ENCODE results near the gene KCNG2. TPM values are rescaled to one million over a fixed set of nuclear protein-coding genes. Genes with fewer than 3 reads are reported as not detected.

The KCNG2 gene
- total RNA-seq, 1 experiment from 2014 or later = not detected

DNA sequence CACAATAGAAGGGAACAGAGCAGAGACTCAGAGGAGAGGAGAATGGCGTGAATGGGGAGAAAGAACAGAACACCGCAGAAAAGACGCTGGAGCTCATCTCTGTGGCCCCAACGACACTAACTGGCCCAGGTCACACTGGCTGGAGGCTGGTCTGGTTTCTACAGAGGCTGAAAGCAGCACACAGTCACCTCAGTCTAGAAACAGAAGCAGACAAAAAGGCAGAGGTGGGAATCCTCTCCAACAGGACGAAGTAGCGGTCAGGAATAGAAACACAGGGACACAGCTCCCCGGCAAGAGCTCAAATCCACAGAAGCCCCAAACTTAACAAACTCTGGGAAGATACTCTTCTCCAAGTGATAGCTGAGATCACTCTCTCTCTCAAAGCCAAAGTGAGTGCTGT is 144.5 kb downstream of the KCNG2 start:
- no peak overlapping the region for H3K4me3 ChIP-seq (ENCODE audit: low read depth, low read length)
- Mint-ChIP-seq H3K27ac (ENCODE audit: unreplicated experiment) (no peak overlapping the region), H3K36me3 (ENCODE audit: insufficient read depth, unreplicated experiment) (peaks cover 5% of the 10 kb centered on the region), H3K27me3 (ENCODE audit: insufficient read depth, unreplicated experiment) (no peaks in the 10 kb centered on the region), H3K4me1 (ENCODE audit: low read depth, unreplicated experiment) (no peaks in the 10 kb centered on the region), H3K4me3 (ENCODE audit: unreplicated experiment) (no peak overlapping the region), H3K9me3 (ENCODE audit: unreplicated experiment) (no peaks in the 10 kb centered on the region)
- DNase-seq = no peak
- BruUV-seq (replicated peaks) = no TSS peak
- TF ChIP-seq, protein P1, sequence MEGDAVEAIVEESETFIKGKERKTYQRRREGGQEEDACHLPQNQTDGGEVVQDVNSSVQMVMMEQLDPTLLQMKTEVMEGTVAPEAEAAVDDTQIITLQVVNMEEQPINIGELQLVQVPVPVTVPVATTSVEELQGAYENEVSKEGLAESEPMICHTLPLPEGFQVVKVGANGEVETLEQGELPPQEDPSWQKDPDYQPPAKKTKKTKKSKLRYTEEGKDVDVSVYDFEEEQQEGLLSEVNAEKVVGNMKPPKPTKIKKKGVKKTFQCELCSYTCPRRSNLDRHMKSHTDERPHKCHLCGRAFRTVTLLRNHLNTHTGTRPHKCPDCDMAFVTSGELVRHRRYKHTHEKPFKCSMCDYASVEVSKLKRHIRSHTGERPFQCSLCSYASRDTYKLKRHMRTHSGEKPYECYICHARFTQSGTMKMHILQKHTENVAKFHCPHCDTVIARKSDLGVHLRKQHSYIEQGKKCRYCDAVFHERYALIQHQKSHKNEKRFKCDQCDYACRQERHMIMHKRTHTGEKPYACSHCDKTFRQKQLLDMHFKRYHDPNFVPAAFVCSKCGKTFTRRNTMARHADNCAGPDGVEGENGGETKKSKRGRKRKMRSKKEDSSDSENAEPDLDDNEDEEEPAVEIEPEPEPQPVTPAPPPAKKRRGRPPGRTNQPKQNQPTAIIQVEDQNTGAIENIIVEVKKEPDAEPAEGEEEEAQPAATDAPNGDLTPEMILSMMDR (IDR thresholded peaks at IDR 0.05; ENCODE audit: insufficient read depth in 1 of 2, low read depth in 1 of 2, low read length in 1 of 2, severe bottlenecking in 1 of 2, unreplicated experiment in 1 of 2) = no peak
- CTCF ChIA-PET = no interaction called here
- H3K9me3 ChIP-seq = no peaks in the 10 kb centered on the region
- H3K4me1 ChIP-seq = peaks cover 5% of the 10 kb centered on the region; the same call in 1 of the 2 replicates
- intact Hi-C loops (cut with micrococcal nuclease; ENCODE audit: unreplicated experiment) = no loop called here
- POLR2A ChIA-PET = no interaction called here
- H3K36me3 ChIP-seq (ENCODE audit: control insufficient read depth, insufficient read depth, low read length) = no peaks in the 10 kb centered on the region
- H3K27me3 ChIP-seq (replicated peaks; ENCODE audit: control insufficient read depth, insufficient read depth, low read length) = no peaks in the 10 kb centered on the region

DNA sequence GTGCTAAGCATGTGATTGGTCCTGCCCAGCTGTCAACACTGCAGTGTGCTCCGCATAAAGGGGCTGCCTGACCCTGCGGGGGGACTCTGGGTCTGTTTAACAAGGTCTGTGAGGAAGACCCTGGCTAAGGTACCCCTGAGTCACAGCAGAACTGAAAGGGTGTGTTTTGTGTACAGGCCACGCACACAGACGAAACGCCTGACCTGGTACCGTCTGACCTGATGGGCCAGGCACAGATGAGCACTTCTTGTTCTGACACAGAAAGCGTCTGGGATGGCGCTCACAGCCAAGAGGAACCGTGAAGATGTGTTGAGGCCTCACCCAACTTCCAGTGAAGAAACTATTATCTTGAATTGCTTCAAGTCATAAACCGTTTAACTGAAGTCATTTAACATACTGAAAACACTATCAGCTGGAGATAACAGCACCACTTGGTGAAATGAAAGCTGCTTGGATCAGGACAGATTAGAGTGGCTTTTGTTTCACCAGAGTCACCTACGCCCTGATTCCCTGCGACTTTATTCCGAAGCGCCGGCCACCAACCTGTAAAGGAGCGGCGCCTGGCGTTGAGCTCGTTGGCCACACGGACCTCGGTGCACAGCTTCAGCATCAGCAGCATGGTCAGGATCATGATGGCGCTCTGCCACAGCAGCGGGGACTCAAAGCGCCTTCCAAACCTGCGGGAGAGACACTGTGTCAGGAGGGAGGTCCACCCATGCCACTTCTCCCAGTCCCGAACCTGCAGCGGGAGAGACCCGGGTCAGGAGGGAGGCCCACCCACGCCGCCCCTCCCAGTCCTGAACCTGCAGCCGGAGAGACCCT is 145.3 kb downstream of the KCNG2 start:
- TF ChIP-seq, protein P1 (IDR thresholded peaks at IDR 0.05; ENCODE audit: insufficient read depth in 1 of 2, low read depth in 1 of 2, low read length in 1 of 2, severe bottlenecking in 1 of 2, unreplicated experiment in 1 of 2) = no peak
- Mint-ChIP-seq H3K27me3 (ENCODE audit: insufficient read depth, unreplicated experiment) (no peaks in the 10 kb centered on the region), H3K4me3 (ENCODE audit: unreplicated experiment) (no peak overlapping the region), H3K9me3 (ENCODE audit: unreplicated experiment) (no peaks in the 10 kb centered on the region), H3K4me1 (ENCODE audit: low read depth, unreplicated experiment) (no peaks in the 10 kb centered on the region), H3K27ac (ENCODE audit: unreplicated experiment) (no peak overlapping the region), H3K36me3 (ENCODE audit: insufficient read depth, unreplicated experiment) (peaks cover 5% of the 10 kb centered on the region)
- BruUV-seq (replicated peaks) = no TSS peak
- CTCF ChIA-PET = interaction anchor here (0.8 kb wide), 1 partner anchor 9 kb away, joined by 3 read pairs; no protein-coding TSS in a partner anchor
- H3K27me3 ChIP-seq (replicated peaks; ENCODE audit: control insufficient read depth, insufficient read depth, low read length) = no peaks in the 10 kb centered on the region
- no peak for DNase-seq
- H3K4me3 ChIP-seq (ENCODE audit: low read depth, low read length) = no peak overlapping the region
- intact Hi-C loops (cut with micrococcal nuclease; ENCODE audit: unreplicated experiment) = no loop called here
- no peaks in the 10 kb centered on the region for H3K36me3 ChIP-seq (ENCODE audit: control insufficient read depth, insufficient read depth, low read length)
- POLR2A ChIA-PET = no interaction called here
- no peaks in the 10 kb centered on the region for H3K9me3 ChIP-seq
- peaks cover 5% of the 10 kb centered on the region; the same call in 1 of the 2 replicates for H3K4me1 ChIP-seq

DNA sequence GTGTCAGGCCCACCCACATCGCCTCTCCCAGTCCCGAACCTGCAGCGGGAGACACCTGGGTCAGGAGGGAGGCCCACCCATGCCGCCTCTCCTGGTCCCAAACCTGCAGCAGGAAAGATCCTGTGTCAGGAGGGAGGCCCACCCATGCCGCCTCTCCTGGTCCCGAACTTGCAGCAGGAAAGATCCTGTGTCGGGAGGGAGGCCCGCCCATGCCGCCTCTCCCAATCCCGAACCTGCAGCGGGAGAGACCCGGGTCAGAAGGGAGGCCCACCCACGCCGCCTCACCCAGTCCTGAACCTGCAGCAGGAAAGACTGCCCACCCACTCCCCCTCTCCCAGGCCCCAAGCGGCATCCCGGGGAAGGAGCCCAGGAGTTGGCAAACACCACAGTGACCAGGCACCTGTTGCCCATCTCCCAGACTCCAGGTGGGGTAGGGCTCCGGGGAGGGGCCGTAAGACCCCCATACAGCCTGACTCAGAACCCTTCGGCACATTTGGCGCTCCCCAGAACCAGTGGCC is 145.9 kb downstream of the KCNG2 start:
- Mint-ChIP-seq H3K27ac (ENCODE audit: unreplicated experiment) (no peak overlapping the region), H3K27me3 (ENCODE audit: insufficient read depth, unreplicated experiment) (no peaks in the 10 kb centered on the region), H3K36me3 (ENCODE audit: insufficient read depth, unreplicated experiment) (peaks cover 5% of the 10 kb centered on the region), H3K4me3 (ENCODE audit: unreplicated experiment) (no peak overlapping the region), H3K4me1 (ENCODE audit: low read depth, unreplicated experiment) (no peaks in the 10 kb centered on the region), H3K9me3 (ENCODE audit: unreplicated experiment) (no peaks in the 10 kb centered on the region)
- H3K4me1 ChIP-seq = peaks cover 5% of the 10 kb centered on the region; the same call in 1 of the 2 replicates
- H3K27me3 ChIP-seq (replicated peaks; ENCODE audit: control insufficient read depth, insufficient read depth, low read length) = no peaks in the 10 kb centered on the region
- CTCF ChIA-PET = interaction anchor here (0.8 kb wide), 1 partner anchor 9 kb away, joined by 3 read pairs; no protein-coding TSS in a partner anchor
- no peaks in the 10 kb centered on the region for H3K9me3 ChIP-seq
- intact Hi-C loops (cut with micrococcal nuclease; ENCODE audit: unreplicated experiment) = no loop called here
- TF ChIP-seq, protein P1 (IDR thresholded peaks at IDR 0.05; ENCODE audit: insufficient read depth in 1 of 2, low read depth in 1 of 2, low read length in 1 of 2, severe bottlenecking in 1 of 2, unreplicated experiment in 1 of 2) = no peak
- no TSS peak for BruUV-seq (replicated peaks)
- H3K4me3 ChIP-seq (ENCODE audit: low read depth, low read length) = no peak overlapping the region
- no peaks in the 10 kb centered on the region for H3K36me3 ChIP-seq (ENCODE audit: control insufficient read depth, insufficient read depth, low read length)
- DNase-seq = no peak
- POLR2A ChIA-PET = no interaction called here
